ENCODE results near the gene PPP2R5E.

DNA sequence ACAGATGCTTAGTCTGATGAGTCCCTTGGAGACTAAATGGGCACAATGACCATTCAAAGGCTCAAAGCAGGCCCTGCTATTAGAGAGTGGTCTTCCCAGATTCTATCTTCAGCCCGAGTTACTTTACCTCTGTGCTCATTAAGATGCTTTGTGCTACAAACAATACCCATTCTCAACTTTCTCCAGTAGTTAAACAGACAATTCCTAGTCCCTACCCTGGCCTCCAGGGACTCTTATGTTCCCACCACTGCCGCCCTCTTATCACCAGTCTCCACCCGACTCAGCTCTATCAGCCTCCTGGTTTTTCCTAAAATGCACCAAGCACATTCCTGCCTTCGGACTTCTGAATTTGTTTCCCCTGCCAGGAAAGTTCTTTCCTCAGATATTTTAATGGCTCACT, 198.8 kb downstream of the PPP2R5E start:
- TF ChIP-seq POLR2AphosphoS5 (IDR thresholded peaks at IDR 0.05; ENCODE audit: borderline replicate concordance, low read depth, low read length) (no peak), FOXP2 (optimal IDR thresholded peaks at IDR 0.05; ENCODE audit: control extremely low read depth, extremely low read length, insufficient read depth) (no peak), EZH2 (IDR thresholded peaks at IDR 0.05) (no peak)
